IMR-90 (cell line): Measurements from ENCODE around the gene DESI1.

Experiments used
- BHLHE40 ChIP-seq: fragments of 150-350 bp; IDR thresholded peaks from 2 replicates; pipeline ENCODE4 v1.6.1; 2016; ENCODE audit warnings: mild to moderate bottlenecking, low read depth, low read length
- CEBPB ChIP-seq: IDR thresholded peaks from 2 replicates; pipeline ENCODE4 v1.6.1; 2012; ENCODE audit warnings: low read depth, low read length, improper control_type of control experiment
- FOS ChIP-seq: fragments of 150-350 bp; IDR thresholded peaks from 2 replicates; pipeline ENCODE4 v1.6.1; 2016; ENCODE audit warnings: low read depth, low read length
- POLR2A ChIP-seq: IDR thresholded peaks from 2 replicates; pipeline ENCODE4 v1.6.1; 2012; ENCODE audit warnings: mild to moderate bottlenecking, low read depth, low read length
- RCOR1 ChIP-seq: IDR thresholded peaks from 2 replicates; pipeline ENCODE4 v1.6.1; 2012; ENCODE audit warnings: mild to moderate bottlenecking, low read length, improper control_type of control experiment; ENCODE audit not compliant: insufficient replicate concordance
- RFX5 ChIP-seq: IDR thresholded peaks from 2 replicates; pipeline ENCODE4 v1.8.0; 2012; ENCODE audit warnings: low read depth, mild to moderate bottlenecking, low read length, moderate library complexity
- TF ChIP-seq, protein P1 (sequence below): conservative IDR thresholded peaks from 2 replicates; pipeline ENCODE4 v1.5.1; 2012; ENCODE audit warnings: mild to moderate bottlenecking, low read depth, low read length, improper control_type of control experiment
- TF ChIP-seq, protein P2 (sequence below): fragments of 150-350 bp; IDR thresholded peaks from 2 replicates; pipeline ENCODE4 v1.6.1; 2017; ENCODE audit warnings: mild to moderate bottlenecking, antibody characterized with exemption, low read length, low read depth

DNA sequence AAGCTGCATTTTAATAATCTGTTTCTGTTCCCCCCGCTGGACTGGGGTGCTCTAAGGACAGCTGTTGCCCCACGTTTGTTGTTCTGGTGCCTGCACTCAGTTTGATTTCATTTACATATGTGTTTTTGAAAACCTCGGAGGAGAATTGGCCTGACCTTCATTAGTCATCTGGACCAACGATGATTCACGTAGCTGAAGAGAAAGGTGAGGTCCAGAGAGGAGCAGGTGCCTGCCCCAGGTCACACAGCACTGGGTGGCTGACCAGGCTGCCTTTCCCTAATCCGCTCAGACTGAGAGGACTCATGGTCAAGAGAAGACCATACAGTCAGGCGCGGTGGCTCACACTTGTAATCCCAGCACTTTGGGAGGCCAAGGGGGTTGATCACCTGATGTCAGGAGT is 56.3 kb downstream of the DESI1 start:
- TF ChIP-seq, protein P1, sequence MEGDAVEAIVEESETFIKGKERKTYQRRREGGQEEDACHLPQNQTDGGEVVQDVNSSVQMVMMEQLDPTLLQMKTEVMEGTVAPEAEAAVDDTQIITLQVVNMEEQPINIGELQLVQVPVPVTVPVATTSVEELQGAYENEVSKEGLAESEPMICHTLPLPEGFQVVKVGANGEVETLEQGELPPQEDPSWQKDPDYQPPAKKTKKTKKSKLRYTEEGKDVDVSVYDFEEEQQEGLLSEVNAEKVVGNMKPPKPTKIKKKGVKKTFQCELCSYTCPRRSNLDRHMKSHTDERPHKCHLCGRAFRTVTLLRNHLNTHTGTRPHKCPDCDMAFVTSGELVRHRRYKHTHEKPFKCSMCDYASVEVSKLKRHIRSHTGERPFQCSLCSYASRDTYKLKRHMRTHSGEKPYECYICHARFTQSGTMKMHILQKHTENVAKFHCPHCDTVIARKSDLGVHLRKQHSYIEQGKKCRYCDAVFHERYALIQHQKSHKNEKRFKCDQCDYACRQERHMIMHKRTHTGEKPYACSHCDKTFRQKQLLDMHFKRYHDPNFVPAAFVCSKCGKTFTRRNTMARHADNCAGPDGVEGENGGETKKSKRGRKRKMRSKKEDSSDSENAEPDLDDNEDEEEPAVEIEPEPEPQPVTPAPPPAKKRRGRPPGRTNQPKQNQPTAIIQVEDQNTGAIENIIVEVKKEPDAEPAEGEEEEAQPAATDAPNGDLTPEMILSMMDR, result no peak
- TF ChIP-seq RCOR1, result no peak
- no peak for TF ChIP-seq FOS
- TF ChIP-seq RFX5, result no peak
- TF ChIP-seq CEBPB, result no peak
- no peak for TF ChIP-seq POLR2A
- TF ChIP-seq BHLHE40, result no peak
- TF ChIP-seq, protein P2, sequence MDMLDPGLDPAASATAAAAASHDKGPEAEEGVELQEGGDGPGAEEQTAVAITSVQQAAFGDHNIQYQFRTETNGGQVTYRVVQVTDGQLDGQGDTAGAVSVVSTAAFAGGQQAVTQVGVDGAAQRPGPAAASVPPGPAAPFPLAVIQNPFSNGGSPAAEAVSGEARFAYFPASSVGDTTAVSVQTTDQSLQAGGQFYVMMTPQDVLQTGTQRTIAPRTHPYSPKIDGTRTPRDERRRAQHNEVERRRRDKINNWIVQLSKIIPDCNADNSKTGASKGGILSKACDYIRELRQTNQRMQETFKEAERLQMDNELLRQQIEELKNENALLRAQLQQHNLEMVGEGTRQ, result no peak
